Activated T-cell treated with anti-CD3 and anti-CD28 coated beads for 4 hours (primary cell): Measurements from ENCODE around the gene TEAD3.

ENCODE experiments used
- DNase-seq: peaks from one replicate; pipeline ENCODE4 v3.0.0-alpha.2; 2020

The TEAD3 gene

GRCh38 chr6:35474131-35474941, 22.5 kb downstream of the TEAD3 start:
- no peak for DNase-seq

DNA sequence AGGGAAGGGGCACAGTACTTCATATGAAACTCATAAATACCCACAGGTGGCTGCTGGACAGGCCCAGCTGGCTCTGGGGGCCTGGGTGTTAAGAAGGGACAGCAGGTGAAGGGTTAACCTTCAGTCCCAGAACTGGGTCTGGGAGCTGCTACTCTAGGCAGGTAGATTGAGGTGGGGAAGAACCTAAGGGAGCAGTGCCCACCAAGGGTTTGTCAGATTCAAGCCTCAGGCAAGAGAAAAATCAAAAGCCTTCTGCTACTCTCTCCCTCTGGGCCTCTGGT, 23.1 kb downstream of the TEAD3 start:
- DNase-seq = no peak

DNA sequence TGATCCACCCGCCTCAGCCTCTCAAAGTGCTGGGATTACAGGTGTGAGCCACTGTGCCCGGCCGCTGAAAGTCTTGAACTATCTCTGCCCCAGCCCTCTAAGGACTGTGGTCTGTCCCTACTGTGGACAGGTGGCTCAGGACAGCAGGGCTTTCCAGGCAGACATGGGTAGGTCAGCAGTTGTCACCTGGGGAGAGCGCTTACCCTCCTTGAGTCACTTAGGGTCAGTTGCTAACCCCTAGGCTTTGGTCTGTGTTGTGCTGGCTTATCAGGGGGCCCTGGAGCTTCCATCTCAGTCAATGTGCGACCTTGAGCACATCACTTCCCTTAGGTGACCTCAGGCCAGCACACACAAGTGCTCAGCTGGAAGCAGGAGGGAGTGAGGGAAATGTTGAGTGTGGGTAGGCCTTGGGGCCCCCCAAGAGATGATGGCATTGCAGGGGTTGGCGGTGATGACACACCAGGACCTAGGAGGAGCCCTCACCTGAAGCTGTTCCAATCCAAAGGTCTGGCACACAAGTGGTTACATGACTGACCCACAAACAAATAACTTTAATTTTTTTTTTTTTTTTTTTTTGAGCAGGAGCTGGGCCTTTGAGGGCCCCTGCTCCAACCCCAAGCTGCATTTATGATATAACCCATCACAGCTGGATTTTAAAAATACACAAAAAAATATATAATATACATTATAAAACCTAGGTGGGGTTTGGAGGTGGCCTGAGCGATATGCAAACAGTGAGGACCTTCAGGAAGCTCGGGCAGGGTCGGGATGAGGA, 23.6 kb downstream of the TEAD3 start:
- DNase-seq = no peak

DNA sequence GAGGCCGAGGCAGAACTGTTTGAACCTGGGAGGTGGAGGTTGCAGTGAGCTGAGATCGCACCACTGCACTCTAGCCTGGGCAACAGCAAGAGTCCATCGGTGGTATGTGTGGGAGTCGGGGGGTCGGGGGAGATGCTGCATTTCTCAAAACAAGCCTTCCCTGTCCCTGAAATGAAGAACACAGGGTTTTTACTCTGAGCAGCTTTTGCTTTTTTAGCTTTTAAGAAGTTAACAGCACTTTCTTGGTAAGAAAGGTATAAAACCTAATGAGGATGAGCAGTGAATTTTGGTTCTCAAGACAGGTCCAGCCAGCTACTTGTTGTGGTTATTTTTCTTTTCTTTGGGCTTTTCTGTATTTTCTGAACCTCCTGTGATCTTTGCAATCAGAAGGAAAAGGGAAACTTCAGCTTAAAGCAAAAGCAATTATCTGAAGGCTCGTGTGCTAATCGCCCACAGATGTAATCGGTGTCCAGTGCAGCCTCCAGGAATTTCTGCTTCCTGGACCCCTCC, 25.0 kb downstream of the TEAD3 start:
- no peak for DNase-seq

DNA sequence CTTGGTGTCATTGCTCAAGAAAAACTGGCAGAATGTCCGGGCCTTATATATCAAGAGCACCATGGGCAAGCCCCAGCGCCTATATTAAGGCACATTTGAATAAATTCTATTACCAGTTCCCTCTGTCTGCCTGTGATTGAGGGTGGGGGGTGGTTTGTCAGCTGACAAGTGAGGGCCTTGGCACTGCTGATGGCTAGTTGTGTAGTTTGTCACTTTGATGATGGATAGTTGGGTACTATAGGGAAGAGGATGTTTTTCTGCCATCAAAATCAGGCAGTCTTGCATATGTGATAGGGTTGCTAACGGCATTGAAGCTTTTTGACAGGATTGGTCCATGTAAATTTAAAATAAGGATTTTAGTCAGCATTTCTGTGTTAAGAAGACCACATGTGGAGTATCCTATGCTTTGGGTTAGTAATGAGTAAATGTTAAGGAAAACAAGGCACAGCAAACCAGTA, 26.2 kb downstream of the TEAD3 start:
- DNase-seq = no peak

DNA sequence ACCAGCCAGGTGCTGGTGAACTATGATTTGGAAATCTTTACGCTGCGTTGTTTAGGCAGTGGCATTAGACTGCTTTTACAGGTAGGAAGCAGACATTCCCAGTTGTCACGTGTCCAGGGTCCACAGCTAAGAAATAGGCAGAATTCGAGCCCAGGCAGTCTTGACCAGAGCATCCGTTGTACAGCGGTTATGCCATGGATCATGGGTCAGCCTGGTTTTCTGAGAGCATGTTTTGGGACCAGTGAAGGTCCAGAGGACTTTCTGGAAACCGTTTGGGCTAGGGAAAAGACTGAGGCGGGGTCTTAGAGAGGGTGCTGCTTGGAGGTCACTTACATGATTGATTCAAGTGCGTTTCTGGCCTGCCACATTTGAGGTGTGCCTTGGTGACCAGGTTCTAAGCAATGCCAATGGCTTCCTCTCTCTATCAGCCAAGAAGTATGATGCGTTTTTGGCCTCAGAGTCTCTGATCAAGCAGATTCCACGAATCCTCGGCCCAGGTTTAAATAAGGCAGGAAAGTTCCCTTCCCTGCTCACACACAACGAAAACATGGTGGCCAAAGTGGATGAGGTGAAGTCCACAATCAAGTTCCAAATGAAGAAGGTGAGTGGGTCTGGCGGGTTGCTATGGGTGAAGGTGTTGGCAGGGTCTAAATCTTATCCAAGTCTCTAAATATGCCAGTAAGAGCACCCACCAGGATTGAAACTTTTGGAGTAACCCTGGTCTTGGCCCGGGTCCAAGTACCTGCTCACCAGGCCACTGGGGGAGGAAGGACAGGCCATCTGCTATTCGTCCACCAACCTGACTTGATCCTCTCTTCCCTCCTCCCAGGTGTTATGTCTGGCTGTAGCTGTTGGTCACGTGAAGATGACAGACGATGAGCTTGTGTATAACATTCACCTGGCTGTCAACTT, 26.9 kb downstream of the TEAD3 start:
- no peak for DNase-seq

DNA sequence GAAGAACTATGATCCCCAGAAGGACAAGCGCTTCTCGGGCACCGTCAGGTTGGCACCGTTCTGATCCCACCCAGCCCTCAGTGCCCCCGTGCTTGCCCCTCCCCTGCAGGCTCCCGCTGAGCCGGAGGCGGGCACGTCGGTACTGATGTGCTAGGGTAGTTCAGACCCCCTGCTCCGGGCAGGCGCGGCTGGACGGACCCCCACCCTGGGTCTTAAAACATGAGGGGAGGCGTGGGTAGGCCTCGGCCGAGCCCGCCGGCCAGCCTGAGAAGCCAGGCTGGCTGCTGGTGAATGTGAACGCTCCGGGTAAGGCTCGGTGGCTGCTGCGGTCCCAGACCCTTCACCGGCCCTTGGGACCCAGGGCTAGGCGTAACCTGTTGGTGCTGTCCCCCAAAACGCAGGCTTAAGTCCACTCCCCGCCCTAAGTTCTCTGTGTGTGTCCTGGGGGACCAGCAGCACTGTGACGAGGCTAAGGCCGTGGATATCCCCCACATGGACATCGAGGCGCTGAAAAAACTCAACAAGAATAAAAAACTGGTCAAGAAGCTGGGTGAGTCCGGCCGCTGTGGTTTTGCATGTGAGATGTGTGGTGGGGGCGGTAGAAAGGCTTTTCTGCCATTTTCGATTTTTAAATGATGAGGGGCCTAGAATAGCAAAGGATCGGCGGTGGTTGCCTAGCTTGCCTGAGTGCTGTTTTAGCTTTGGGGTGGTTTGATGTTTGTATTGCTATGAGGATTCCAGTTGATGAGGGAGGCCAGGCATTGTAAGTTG, 27.7 kb downstream of the TEAD3 start:
- no peak for DNase-seq

- peak; percentile 95 for DNase-seq
Observed at GRCh38 chr6:35468181-35468979, 28.5 kb downstream of the TEAD3 start, which contains the start of gene RPL10A. TSS of gene RPL10A (plus strand) at chr6:35468401. CDS start at chr6:35468435, 34 bp downstream.

GRCh38 chr6:35465646-35466045, 31.2 kb downstream of the TEAD3 start:
- DNase-seq = no peak

DNA sequence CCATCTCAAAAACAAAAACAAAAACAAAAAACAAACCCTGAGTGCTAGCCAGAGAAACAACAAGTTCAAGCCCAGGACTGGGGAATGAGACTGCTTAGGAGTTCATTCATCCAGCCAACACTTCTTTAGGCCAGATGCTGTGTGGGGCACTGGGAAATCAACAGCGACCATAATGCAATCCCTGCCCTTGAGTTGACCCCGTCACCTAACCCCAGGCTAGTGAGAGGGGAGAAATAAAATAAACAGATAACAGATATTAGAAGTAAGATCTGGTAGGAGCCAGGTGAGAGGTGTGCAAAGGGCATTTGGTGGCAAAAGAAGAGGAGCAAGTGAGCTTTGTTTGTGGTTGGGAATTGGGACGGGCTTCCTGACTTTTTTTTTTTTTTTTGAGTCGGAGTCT, 33.6 kb downstream of the TEAD3 start:
- DNase-seq = no peak

DNA sequence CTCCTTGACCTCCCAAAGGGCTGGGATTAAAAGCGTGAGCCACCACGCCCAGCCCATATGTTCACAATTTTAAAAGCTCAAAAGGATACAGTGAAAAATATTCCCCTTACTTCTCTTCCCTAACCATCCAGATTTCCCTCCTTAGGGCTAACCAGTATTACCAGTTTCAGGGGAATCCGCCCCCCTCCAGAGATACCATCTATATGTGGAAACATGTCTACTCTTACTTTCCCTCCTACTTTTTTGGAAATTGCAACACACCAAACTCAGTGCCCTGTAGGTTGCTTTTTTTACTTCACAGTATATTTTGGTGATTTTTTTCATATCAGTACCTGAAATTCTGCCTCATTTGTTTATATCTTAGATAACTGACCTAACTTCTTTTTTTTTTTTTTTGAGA, 35.6 kb downstream of the TEAD3 start:
- DNase-seq = no peak

DNA sequence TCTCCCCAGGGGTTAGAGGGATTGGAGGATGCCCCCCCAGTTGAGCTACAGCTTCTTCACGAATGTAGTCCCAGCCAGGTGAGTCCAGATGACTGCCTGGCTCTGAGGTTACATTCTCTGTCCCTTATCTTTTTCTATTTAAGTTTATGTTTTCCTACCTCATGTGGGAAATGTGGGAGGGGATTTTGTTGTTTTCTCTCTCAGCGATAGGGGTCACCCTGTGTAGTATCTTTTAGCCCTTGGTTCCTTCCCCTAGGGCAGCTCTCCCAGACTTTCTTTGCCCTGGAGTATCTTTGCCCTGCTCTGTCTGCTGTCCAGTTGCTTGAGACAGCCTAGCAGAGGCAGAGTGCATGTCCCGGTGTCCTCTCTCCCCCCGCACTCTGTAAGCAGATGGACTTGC, 39.0 kb downstream of the TEAD3 start:
- DNase-seq = no peak

DNA sequence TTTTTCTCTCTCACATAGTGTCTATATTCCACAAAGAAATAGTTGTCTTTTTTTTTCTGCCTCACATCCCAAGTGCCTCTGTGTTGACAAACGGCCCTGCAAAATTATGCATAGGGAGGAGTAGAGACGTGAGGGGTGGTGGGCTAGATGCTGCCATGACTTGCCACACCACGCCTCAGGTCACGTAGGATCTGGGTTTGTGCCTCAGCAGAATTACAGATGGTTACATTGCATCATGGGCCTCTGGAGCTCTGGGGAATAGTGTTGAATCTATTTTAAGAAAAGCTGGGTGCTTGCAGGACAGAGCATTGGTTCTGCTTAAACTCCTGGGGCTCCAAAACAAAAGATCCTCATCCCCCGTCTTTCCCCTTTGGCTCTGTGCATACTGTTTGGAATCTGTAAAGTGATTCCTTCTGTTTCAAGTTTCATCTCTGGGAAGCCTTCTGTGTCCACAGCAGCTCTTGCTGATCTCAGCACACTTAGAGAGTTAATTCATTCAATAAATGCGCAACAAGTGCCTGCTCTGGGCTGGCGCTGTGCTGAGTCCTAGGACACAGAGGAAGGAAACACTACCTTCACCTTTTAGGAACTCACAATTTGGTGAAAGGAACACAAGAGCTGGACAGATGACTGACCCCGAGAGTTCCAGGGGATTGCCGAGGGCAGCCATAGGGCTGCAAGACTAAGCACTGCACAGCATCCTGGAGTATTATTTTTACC, 42.3 kb downstream of the TEAD3 start:
- no peak for DNase-seq

DNA sequence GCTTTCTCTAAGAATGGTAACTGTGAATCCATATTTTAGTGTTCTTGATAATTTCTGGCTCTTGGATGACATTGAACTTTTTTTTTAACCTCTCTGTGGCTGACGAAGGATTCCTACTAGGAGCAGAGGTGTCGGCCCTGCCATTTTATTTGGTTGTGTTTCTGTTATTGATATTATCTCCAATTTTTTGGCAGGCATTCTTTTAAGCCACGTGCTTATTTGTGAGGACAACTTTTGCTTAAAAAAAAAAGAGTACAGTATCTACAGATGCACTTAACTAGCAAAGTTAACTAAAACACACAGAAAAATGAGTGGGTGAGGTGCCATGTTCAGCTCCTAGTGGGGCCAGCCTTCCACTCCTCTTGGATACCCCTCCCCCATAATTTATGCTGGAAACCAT, 43.6 kb downstream of the TEAD3 start:
- no peak for DNase-seq

DNA sequence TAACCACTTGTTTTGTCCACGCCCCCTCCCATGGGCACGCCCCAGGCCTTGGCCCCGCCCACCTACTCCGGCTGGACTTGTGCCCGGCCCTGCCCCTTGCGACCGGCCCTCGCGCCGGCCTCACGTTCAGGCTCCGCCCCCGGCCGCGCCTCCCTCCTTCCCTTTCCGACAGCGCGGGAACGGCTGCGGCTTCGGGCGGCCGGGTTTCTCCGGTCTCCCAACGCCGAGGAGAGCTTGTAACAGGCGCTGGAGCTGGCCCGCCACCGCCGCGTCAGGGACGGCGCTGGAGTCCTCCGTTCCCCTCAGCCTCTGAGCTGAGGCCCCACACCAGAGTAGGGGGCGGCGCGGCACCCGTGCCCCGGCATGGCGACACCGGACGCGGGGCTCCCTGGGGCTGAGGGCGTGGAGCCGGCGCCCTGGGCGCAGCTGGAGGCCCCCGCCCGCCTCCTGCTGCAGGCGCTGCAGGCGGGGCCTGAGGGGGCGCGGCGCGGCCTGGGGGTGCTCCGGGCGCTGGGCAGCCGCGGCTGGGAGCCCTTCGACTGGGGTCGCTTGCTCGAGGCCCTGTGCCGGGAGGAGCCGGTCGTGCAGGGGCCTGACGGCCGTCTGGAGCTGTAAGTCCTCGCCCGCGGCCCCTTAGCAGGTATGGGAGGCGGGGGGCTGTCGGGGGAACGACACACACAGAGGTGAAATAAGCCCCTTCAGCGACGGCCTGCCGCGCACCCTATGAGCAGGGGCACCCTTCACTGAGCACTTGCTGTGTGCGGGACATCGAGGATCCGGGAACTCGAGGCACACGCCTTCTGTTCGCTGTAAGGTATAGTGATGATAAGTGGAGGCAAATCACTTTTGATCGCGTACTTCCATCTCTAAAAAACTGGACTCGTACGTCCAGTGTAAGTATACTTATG, 44.4 kb downstream of the TEAD3 start, which contains the start of gene FANCE:
Gene FANCE (plus strand): TSS at position 156 of the 908 bp plus-strand sequence. CDS start 208 bp downstream, at position 364.
- peak; percentile 77 for DNase-seq

- DNase-seq = no peak
Observed at GRCh38 chr6:35451354-35452182, 45.3 kb downstream of the TEAD3 start.

- no peak for DNase-seq
Observed at GRCh38 chr6:35449287-35449881, 47.5 kb downstream of the TEAD3 start.

DNA sequence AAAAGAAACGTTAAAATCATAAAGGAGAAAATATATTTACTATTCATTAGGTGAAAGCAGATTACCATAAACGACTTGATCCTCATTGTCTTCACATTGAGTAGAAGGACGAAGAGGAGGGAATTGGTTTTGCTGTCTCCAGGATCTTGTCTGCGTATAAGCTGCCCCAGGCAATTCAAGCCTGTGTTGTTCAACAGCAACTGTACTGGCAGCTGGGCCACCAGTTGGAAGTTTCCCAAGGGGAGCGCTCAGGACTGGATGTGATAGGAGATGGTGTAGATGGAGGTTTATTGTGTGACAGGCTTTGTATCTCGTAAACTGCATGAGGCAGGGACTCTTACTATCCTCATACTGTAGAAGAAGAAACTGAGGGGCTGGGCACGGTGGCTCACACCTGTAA, 48.7 kb downstream of the TEAD3 start:
- no peak for DNase-seq
